Measurements from ENCODE around the gene TTC21A.
A peak's percentile ranks its signal among the peaks of the same experiment; 100 is the strongest.
"Not testable (repeated sequence)": the region's sequence is repeated elsewhere in the genome, so short reads cannot be mapped to it uniquely, and the experiment has no call there.

Gene TTC21A, protein sequence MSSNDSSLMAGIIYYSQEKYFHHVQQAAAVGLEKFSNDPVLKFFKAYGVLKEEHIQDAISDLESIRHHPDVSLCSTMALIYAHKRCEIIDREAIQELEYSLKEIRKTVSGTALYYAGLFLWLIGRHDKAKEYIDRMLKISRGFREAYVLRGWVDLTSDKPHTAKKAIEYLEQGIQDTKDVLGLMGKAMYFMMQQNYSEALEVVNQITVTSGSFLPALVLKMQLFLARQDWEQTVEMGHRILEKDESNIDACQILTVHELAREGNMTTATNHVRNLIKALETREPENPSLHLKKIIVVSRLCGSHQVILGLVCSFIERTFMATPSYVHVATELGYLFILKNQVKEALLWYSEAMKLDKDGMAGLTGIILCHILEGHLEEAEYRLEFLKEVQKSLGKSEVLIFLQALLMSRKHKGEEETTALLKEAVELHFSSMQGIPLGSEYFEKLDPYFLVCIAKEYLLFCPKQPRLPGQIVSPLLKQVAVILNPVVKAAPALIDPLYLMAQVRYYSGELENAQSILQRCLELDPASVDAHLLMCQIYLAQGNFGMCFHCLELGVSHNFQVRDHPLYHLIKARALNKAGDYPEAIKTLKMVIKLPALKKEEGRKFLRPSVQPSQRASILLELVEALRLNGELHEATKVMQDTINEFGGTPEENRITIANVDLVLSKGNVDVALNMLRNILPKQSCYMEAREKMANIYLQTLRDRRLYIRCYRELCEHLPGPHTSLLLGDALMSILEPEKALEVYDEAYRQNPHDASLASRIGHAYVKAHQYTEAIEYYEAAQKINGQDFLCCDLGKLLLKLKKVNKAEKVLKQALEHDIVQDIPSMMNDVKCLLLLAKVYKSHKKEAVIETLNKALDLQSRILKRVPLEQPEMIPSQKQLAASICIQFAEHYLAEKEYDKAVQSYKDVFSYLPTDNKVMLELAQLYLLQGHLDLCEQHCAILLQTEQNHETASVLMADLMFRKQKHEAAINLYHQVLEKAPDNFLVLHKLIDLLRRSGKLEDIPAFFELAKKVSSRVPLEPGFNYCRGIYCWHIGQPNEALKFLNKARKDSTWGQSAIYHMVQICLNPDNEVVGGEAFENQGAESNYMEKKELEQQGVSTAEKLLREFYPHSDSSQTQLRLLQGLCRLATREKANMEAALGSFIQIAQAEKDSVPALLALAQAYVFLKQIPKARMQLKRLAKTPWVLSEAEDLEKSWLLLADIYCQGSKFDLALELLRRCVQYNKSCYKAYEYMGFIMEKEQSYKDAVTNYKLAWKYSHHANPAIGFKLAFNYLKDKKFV (N-terminal part only)

DNA sequence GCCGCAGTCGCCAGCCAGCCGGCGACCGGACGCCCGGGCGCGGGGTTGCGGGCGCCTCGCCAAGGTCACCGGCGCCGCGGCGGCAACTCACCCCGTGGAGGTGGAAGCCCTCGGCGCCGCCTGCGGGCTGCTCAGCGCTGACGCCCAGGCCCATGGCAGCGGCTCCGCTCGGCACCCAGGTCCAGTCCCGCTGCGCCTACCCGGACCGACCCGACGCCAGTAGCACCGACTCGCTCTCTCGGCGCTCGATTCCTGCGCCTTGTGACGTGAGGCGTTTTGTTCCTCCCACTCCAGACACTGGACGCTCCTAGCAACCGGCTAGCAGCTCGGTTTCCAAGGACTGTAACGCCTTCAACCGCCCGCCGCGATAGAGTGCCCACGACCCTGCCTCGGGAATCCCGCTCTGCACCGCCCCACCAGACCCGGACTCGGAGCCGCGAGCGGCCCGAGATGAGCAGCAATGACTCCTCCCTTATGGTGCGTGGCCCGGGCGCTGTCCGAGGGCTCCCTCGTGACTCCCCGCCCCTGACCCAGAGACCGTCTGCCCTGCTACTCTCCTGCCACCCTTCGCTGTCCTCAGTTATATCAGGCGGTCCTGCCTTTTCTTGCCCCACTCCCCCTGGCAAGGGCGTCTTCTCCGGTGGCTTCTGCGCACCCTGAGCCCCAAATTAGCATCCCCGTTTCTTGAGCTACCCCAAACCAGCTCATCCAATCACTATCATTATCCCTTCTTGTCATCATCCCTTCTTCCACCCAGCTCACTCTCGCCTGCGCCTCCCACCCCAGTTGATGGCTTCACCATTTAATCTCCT lies at the start of gene TTC21A, which contains the start of gene GORASP1:
TTC21A (plus strand) TSS at position 293 of the 812 bp plus-strand sequence; CDS start at position 451, 158 bp downstream.
GORASP1 (minus strand) TSS at position 240 of the 812 bp plus-strand sequence; CDS start at position 154, 86 bp downstream.
- peak; percentile 72 for DNase-seq (ENCODE audit: low read depth)

DNA sequence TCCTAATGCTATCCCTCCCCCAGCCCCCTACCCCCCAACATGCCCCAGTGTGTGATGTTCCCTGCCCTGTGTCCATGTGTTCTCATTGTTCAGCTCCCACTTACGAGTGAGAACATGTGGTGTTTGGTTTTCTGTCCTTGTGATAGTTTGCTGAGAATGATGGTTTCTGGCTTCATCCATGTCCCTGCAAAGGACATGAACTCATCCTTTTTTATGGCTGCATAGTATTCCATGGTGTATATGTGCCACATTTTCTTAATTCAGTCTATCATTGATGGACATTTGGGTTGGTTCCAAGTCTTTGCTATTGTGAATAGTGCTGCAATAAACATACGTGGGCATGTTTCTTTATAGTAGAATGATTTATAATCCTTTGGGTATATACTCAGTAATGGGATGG lies 46.3 kb upstream of the TTC21A start:
- DNase-seq (ENCODE audit: low read depth): not testable (repeated sequence)

DNA sequence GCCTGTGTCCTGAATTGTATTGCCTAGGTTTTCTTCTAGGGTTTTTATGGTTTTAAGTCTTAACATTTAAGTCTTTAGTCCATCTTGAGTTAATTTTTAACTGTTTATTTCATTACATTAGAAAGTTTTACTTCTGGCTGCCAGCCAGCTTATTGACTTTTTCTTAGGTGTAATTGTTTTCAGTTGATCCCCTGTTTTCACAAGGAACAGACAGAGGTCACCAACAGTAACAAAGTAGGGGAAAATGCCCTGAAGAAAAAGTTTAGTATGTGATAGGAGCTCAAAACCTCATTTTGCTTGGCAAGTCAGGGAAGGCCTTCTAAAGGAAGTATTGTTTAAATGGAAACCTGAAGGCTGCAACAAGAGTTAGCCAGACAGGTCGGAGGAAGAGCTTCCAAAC lies 45.3 kb upstream of the TTC21A start:
- DNase-seq (ENCODE audit: low read depth): no peak

DNA sequence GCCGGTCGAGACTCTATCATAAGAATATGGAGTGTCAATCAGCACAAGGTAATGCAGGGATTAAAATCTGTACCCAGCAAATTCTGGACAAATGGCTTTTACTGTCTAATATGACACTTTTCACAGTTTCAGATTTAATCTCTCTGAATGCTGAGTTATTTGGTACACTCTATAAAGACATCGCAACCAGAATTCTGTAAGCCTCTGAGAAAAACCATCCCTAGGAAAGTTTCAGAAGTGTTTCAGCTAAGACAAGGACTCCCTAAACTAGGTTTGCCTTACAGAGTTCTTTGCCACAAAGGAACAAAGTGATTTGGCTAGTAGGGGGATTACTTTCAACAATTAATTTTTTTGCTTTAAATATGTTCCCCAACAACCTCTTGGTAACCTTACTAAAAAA lies 44.3 kb upstream of the TTC21A start:
- no peak for DNase-seq (ENCODE audit: low read depth)

DNA sequence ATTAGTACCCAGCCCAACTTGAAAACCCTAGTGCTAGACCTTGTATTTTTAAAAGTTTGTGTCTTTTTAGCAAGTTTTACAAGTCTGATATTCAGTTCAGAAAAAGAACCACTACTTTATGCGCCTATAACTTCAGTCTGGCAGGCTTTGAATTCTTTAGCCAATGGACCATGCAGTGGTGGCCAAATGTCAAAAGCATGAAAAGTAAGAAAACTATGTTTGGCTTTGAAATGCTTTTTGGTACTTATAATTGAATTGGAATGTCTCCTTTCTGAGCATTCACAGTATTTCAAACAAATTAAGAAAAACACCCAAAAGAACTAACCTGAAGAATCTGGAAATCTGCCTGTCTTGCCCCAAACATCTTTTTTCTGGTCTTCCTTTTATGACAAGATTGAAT lies 42.8 kb upstream of the TTC21A start:
- no peak for DNase-seq (ENCODE audit: low read depth)

DNA sequence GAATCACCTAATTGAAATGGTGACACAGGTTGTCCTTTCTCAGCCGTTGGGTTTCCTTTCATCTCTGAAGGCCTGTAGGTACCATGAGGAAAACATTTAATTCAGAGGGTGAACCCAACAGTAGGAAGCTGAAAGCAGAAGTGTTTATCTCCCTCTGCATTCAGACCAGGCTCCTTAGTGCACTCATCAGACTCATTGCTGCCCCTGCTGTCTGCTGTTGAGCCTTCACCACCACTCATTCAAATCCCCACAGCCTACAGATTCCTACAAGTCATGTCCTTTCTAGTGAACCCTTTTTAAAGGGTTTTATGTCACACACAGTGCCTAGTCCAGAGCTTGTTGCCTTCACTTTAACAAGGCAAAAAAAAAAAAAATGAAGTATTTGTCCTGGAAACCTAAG lies 42.3 kb upstream of the TTC21A start:
- DNase-seq (ENCODE audit: low read depth): no peak

DNA sequence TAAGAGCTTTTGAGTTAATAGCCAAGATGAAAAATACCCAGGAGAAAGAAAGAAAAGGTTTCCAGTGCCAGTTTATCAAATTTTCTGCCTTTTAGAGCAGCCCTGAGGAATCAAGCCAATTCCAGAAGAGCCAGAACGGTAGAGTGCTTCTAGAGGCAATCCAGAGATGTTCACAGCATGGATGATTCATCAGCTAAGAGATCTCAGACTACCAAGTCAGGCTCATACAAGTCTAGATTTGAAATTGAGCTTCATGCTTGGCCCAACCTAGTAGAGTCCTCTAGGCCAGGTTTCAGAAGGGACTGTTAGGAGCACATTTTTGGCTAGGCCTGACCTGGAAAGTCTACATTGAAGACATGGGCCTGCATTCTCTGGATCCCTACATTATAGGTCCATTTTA lies 40.2 kb upstream of the TTC21A start:
- no peak for DNase-seq (ENCODE audit: low read depth)

DNA sequence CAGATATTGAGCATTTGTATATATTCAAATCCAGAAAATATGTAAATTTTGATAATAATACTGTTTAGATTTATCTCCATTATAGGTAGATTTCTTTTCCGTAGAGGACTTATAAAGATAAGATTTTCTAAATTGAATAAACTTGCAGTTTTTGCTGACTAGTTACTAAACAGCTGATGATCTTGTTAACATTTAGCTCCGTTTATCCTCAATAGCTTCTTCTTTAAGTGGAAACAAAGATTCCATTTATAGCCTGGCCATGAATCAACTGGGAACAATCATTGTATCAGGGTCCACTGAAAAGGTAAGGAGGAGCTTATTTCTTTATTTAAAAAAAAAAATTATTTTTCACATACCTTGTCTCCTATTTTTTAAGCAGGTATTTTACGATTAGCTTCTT lies 38.9 kb upstream of the TTC21A start:
- no peak for DNase-seq (ENCODE audit: low read depth)

DNA sequence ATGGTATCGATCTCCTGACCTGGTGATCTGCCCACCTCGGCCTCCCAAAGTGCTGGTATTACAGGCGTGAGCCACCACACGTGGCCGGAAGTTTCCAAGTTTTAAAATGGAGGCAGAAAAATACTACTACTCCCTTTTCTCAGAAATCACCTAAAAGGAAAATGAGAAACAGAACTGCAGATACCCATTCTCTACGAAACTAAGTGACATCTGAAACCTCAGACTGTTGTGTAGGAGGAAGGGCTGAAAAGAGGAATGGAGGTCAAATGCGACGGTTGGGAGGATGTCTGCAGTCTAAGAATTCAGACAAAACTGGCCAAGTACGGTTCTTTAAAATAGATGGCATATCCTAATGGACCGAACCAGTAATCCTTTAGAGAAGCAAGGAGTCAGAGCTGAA lies 31.6 kb upstream of the TTC21A start:
- DNase-seq (ENCODE audit: low read depth): no peak

DNA sequence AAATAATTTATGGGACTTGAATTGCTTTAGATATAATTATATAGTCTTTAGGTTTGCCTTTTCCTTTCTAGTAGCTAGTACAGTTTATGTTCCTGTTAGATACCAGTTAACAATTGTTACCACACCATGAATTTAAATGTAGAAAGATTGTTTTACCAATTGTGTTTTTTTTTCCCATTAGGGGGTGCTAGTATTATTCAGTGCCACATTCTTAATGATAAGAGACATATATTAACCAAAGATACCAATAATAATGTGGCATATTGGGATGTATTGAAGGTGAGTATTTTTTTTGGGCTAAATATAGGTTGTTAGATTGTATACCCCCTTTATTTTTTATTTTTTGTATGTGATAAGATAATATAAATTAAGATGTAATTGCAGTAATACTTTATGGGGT lies 27.9 kb upstream of the TTC21A start:
- no peak for DNase-seq (ENCODE audit: low read depth)

DNA sequence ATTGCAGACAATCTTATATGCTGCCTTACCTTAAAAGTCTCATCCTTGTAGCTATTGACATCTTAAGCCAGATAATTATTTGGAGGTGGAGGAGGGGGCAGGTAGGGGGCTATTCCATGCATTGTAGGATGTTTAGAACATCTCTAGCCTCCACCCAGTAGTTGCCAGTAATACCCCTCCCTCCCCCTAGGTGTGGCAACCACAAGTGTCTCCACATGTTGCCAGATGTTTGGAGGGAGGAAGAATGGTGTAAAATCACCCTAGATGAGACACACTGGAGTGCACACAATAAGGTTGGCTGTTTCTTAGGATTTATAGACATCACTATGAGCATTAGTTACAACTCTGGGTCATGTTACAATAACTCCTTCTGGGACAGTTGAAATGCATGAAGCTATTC lies 27.5 kb upstream of the TTC21A start:
- no peak for DNase-seq (ENCODE audit: low read depth)

DNA sequence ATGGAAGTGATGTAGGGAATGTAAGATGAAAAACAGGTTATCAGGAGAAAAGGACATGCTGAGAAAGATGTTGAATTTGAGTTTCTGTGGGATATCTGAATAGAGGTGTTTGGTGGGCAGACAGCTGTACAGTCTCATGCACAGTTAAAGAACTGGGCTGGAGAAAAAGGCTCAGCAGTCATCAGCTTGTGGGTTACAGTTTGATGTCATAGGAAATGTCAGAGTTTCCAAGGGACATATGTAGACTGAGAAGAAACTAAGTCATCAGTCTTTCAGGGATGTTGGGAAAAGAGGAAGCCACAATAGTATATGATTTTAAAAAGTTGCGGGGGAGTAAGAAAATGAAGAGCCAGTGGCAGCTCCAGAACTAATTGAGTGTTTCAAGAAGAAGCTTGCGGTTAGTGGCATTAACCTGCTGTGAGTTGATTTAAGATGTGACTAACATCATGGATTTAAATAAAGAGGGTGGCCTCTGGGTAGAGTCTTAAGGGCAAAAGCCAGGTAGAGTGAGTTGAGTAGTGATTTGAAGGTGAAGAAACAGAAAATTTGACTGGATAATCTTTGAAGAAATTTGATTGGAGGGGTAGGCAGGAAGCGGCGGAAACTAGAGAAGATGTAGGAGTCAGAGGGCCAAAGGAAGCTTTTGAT lies 24.7 kb upstream of the TTC21A start:
- DNase-seq (ENCODE audit: low read depth): no peak

DNA sequence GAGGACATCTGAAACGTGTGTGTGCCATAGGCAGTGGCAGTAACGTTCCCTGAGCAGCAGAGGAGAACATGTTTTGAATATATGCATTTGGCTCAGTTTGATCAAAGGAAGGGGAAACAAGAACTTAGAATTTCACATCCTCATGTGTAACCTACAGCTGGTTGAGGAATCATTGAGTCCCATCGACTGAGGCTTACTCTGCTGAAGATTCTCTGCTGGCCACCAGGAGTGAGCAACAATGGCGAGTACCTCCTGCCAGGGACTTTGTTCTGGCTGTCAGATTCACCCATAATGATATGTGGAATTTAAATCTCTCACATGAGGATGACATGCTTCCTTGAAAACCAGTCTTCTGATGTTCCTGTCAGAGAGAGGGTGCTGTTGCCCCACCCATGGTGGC lies 21.3 kb upstream of the TTC21A start:
- DNase-seq (ENCODE audit: low read depth): no peak

DNA sequence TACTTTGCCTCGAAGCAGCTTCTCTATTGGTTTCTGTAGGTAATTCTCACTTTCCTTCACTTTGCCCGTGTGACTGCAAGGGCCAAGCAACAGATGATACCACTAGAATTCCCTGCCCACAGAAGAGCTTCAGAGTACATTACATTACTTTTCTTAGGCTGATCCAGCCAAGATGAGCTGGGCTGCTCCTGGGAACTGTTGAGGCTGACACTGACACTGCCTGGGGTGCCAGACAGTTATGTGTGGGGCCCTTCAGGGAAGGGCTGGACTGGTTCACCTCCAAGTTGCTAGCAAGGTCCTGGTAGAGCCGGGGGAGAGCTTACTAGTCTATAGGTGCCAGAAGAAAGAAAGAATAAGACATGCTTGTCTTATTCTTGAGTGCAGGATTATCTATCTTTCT lies 19.0 kb upstream of the TTC21A start:
- DNase-seq (ENCODE audit: low read depth): no peak

DNA sequence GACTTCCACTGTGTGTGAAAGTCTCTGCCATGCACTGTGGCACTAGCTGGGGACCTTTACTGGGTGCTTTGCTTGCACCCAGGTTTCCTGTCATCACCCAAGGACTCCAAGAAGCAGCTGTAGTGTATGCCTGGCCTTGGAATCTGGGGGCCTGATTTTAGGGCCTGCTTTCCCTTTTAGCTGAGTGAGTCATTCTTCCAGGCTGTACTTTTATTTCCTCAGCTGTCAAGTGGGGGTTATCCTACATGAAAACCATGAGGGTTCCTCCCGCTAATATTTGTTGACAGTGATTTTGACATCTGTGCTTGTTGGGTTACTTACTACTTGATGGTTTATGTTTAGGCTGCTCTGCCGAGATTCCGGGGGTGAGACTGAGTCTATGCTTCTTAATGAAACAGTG lies 18.6 kb upstream of the TTC21A start:
- DNase-seq (ENCODE audit: low read depth): no peak

DNA sequence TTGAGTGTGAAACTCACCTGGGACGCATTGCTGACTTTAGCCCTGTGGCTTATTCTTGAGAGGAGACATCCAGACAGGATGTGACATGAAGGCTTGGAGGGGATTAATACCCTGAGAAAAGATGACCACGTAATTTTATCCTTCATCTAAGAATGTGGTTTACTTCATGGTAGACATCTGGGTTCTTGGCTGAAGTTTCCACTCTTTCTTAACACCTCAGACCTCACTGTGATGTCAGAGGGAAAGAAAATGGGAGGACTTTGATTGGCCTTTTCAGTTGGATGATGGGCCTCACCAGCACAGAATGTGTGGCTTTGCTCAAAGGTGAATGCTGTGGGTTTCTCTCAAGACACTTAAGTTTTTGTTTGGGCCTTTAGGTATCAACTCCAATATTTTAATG lies 16.6 kb upstream of the TTC21A start:
- no peak for DNase-seq (ENCODE audit: low read depth)

DNA sequence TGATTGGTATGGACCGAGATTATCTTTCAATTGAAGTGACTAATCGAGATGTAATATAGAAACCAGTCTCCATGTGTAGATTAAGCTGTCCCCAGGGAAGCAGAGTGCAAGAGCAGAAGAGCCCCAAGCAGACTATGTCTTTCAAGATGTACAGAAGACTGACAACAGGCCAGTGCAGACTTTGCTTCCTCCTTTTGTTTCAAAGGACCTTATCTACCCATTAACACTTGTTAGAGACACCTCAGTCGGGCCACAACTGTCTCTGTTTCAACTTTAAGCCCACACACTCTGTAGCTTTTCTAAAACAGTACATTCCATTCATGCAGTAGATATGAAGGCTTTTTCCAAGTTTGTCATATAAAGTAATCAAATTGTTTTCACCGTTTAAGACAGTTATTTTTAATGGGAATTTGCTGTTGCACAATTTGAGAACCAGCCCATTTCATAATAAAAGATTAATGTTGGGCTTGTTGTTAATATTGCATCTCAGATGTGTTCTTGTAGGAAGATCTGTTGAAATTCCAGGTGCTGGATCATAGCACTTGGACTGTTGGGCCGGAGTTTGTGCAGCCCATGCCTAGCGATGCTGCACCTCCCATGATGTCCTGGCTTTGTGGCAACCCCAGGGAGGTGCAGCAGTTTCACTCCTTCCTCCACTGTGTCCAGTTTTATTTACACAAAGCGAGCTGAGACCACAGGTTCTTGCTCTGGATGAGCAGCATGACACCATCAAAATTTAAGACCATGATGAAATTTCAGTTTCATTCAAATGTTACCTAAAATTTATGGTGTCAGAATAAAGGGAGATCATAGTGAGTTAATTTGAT lies 12.4 kb upstream of the TTC21A start:
- DNase-seq (ENCODE audit: low read depth): no peak

DNA sequence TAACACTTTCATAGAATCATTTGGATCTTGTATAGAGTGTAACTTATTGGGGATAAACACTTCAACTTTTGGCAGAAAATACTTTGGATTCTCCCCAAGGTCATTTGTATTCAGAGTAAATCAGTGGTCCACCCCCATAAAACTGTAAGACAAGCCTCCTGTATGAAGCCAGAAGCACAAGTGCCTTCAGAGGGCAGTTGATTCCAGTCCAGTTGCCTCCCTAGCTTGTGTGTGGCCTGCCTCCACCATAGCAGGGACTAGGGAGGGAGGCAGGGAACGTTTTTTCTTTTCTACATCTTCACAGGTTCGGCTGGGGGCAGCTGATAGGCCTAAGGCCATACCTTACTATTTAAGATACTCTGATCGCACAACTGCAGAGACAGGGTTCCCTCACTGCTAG lies 11.7 kb upstream of the TTC21A start:
- DNase-seq (ENCODE audit: low read depth): no peak

DNA sequence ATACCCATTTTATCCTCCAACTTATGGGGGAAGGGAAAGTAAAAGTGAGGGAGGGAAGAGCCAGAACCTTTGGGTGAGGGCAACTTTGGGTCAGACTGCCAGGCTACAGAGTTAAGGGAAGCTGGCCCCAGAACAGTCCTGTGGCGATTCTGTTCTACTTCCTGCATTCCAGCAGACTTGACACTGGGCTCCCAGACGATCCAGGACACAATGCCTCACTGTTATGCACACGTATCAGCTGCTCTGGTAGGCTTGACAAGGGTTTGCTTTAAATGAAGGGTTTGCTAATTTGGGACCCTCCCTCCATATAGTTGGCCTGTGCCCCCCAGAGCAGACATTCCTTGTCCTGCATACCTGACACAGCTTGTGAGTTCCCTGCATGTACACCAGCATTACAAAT lies 10.7 kb upstream of the TTC21A start:
- DNase-seq (ENCODE audit: low read depth): no peak

Data from HS-27A (cell line).